K562 (cell line): ENCODE data around the gene TOM1L1. TPM values are rescaled to one million over a fixed set of nuclear protein-coding genes. Genes with fewer than 3 reads are reported as not detected.

Source experiments
- ATAC-seq: fragments of 200-7000 bp; cut with Tn5 transposase; 3 replicates; pipeline ENCODE4 v1.9.1; 2020; ENCODE audit warnings: moderate library complexity
- BruUV-seq: library from RNA; stranded (reverse); fragments of 400-500 nt; replicated peaks from 2 replicates; lab custom pipeline; 2021; lab: Mats Ljungman, UMichigan
- CTCF ChIA-PET: fragments of 300-600 bp; formaldehyde crosslinking; extraction: SDS; loops from one replicate; lab custom pipeline; 2021; ENCODE audit warnings: low intra/inter-chr PET ratio; lab: Yijun Ruan, JAX
- POLR2A ChIA-PET: fragments of 300-600, 350-650 bp; sonication (Branson Sonifier 250); formaldehyde crosslinking; extraction: SDS; loops from one replicate; lab custom pipeline; 2021; ENCODE audit warnings: antibody characterized with exemption, inconsistent platforms; lab: Yijun Ruan, JAX
- DNase-seq, 4 experiments: peaks; one replicate each; pipeline versions ENCODE4 v3.0.0 to v3.0.0-alpha.2; 2011 to 2018; ENCODE audit warnings: low spot score in 3 of 4, mixed read lengths in 3 of 4; ENCODE audit errors: extremely low read depth in 1 of 4
- FAIRE-seq: peaks from 2 replicates; lab custom pipeline; 2011; peaks lifted over from hg19 to GRCh38; lab: Jason Lieb, UNC
- H2AFZ ChIP-seq: 2 replicates; pipeline ENCODE4 v1.6.0; 2011; ENCODE audit warnings: low read depth, low read length, control low read depth, inconsistent platforms
- H3K27ac ChIP-seq: fragments of 200-600 bp; 3 replicates; pipeline ENCODE4 v1.8.0; 2011; ENCODE audit warnings: low read depth, mild to moderate bottlenecking, control low read depth, inconsistent platforms, low read length, moderate library complexity, mixed read lengths; ENCODE audit errors: extremely low read depth
- H3K27me3 ChIP-seq, 2 experiments: fragments of 300-600 bp in 1 of 2; 2 replicates in 1 of 2; 3 replicates in 1 of 2; pipeline versions ENCODE4 v1.6.0 to v1.8.0; 2011; ENCODE audit warnings: inconsistent platforms in 2 of 2, low read length in 2 of 2, mild to moderate bottlenecking in 1 of 2, mixed read lengths in 1 of 2, moderate library complexity in 1 of 2; ENCODE audit not compliant: control insufficient read depth in 2 of 2, insufficient read depth in 2 of 2
- H3K36me3 ChIP-seq: fragments of 300-600 bp; 3 replicates; pipeline ENCODE4 v1.8.0; 2011; ENCODE audit warnings: mild to moderate bottlenecking, low read length, inconsistent platforms; ENCODE audit not compliant: control insufficient read depth, insufficient read depth
- H3K4me1 ChIP-seq, 2 experiments: fragments of 200-600 bp in 1 of 2; replicated peaks in 1 of 2; 2 replicates in 1 of 2; 3 replicates in 1 of 2; pipeline versions ENCODE4 v1.5.1 to v1.8.0; 2011; ENCODE audit warnings: inconsistent platforms in 2 of 2, low read length in 2 of 2, mild to moderate bottlenecking in 1 of 2, mixed read lengths in 1 of 2, moderate library complexity in 1 of 2; ENCODE audit not compliant: control insufficient read depth in 2 of 2, insufficient read depth in 2 of 2
- H3K4me2 ChIP-seq: 2 replicates; pipeline ENCODE4 v1.6.1; 2011; ENCODE audit warnings: low read length, control low read depth, inconsistent platforms, mixed read lengths; ENCODE audit not compliant: insufficient read depth
- H3K4me3 ChIP-seq: fragments of 200-600 bp; sonication (generic), shearing (Covaris generic); 2 replicates; pipeline ENCODE4 v1.5.1; 2016; ENCODE audit warnings: control low read depth, inconsistent platforms
- H3K79me2 ChIP-seq: fragments of 200-600 bp; 3 replicates; pipeline ENCODE4 v1.8.0; 2011; ENCODE audit warnings: low read length, inconsistent platforms; ENCODE audit not compliant: control insufficient read depth, insufficient read depth
- H3K9ac ChIP-seq, 2 experiments: 2 replicates each; pipeline versions ENCODE4 v1.6.0 to v1.6.1; 2011; ENCODE audit warnings: low read depth in 2 of 2, low read length in 2 of 2, control low read depth in 1 of 2, inconsistent platforms in 1 of 2, mild to moderate bottlenecking in 1 of 2, mixed read lengths in 1 of 2; ENCODE audit not compliant: insufficient read depth in 1 of 2
- H3K9me1 ChIP-seq: one replicate; pipeline ENCODE4 v1.6.0; 2011; ENCODE audit warnings: inconsistent platforms, mild to moderate bottlenecking, low read length, moderate library complexity; ENCODE audit not compliant: control insufficient read depth, insufficient read depth
- H3K9me3 ChIP-seq: replicated peaks from 2 replicates; pipeline ENCODE4 v1.5.1; 2011; ENCODE audit warnings: low read depth, low read length, inconsistent platforms; ENCODE audit not compliant: control insufficient read depth, insufficient read depth
- H4K20me1 ChIP-seq: replicated peaks from 2 replicates; pipeline ENCODE4 v1.6.1; 2011; ENCODE audit warnings: low read length, inconsistent platforms, mixed read lengths; ENCODE audit not compliant: control insufficient read depth, insufficient read depth
- ARID2 ChIP-seq: fragments of 450-650 bp; IDR thresholded peaks from 2 replicates; pipeline ENCODE4 v1.6.1; 2017; ENCODE audit warnings: antibody characterized with exemption, mild to moderate bottlenecking
- C11orf30 ChIP-seq: fragments of 450-650 bp; IDR thresholded peaks from 2 replicates; pipeline ENCODE4 v1.6.1; 2016; ENCODE audit warnings: low read depth, mild to moderate bottlenecking
- CTBP1 ChIP-seq: fragments of 450-650 bp; IDR thresholded peaks from 2 replicates; pipeline ENCODE4 v1.6.1; 2016; ENCODE audit warnings: borderline replicate concordance
- LEF1 ChIP-seq: fragments of 450-650 bp; IDR thresholded peaks from 2 replicates; pipeline ENCODE4 v1.6.1; 2016; ENCODE audit warnings: mild to moderate bottlenecking
- MAFF ChIP-seq: IDR thresholded peaks from 2 replicates; pipeline ENCODE4 v1.6.1; 2012; ENCODE audit warnings: low read length, improper control_type of control experiment
- MAFG ChIP-seq: fragments of 450-650 bp; conservative IDR thresholded peaks from 2 replicates; pipeline ENCODE4 v1.6.1; 2016; ENCODE audit warnings: missing genetic modification characterization, missing compliant biosample characterization
- MAFK ChIP-seq: IDR thresholded peaks from 2 replicates; pipeline ENCODE4 v1.6.1; 2011; ENCODE audit warnings: low read length, improper control_type of control experiment
- NCOA6 ChIP-seq: fragments of 450-650 bp; IDR thresholded peaks from 2 replicates; pipeline ENCODE4 v1.6.1; 2017; ENCODE audit warnings: mild to moderate bottlenecking
- NFE2 ChIP-seq: IDR thresholded peaks from 2 replicates; pipeline ENCODE4 v1.6.1; 2014; ENCODE audit warnings: antibody characterized with exemption, low read depth
- WHSC1 ChIP-seq: IDR thresholded peaks from one replicate; pipeline ENCODE4 v1.6.1; 2012; ENCODE audit warnings: low read length, control low read depth, inconsistent platforms
- ZNF224 ChIP-seq: sonication (generic); formaldehyde crosslinking; IDR thresholded peaks from 2 replicates; pipeline ENCODE4 v1.8.0; 2022; ENCODE audit warnings: mild to moderate bottlenecking, missing genetic modification reagents
- ZNF316 ChIP-seq: fragments of 450-650 bp; IDR thresholded peaks from 2 replicates; pipeline ENCODE4 v1.6.1; 2016
- WGBS: fragments of 100-300 bp; shearing (Covaris generic); methylation state at CpG from one replicate; pipeline ENCODE4 v1.1.6; 2016; ENCODE audit warnings: low coverage, mixed read lengths; ENCODE audit not compliant: insufficient coverage; ENCODE audit errors: missing lambda C conversion rate; 5-methylcytosine and 5-hydroxymethylcytosine counted together
- in situ Hi-C: fragments of 300-500 bp; cut with MboI; formaldehyde crosslinking; loops from 4 replicates; pipeline ENCODE4 v1.15.0; 2018; ENCODE audit warnings: inconsistent platforms, mixed read lengths
- intact Hi-C: fragments of 100-400 bp; cut with micrococcal nuclease; formaldehyde crosslinking; loops from 2 replicates; pipeline ENCODE4 v1.14.2; 2022
- polyA plus RNA-seq, 8 experiments: library from polyadenylated mRNA; depleted of rRNA in 4 of 8; stranded (reverse) in 5 of 8; unstranded in 3 of 8; fragments of >200 nt; fragmentation: Nextera tagmentation in 2 of 8; fragmentation: Illumina TruSeq in 1 of 8; extraction: Ambion mirVana in 2 of 8; extraction: Trizol in 1 of 8; gene quantifications; 2 replicates each; pipeline versions ENCODE4 v1.2.1 to v1.2.3, GENCODE V29; 2011 to 2014; ENCODE audit warnings: inconsistent platforms in 1 of 8, missing spikeins in 1 of 8
- total RNA-seq, 7 experiments: library from RNA; depleted of rRNA in 6 of 7; stranded (reverse); fragments of >200 nt in 6 of 7; fragmentation: Illumina TruSeq in 2 of 7; extraction: Trizol in 2 of 7; gene quantifications; 2 replicates each; pipeline versions ENCODE4 v1.2.1 to v1.2.3, GENCODE V29; 2011 to 2021; ENCODE audit warnings: low replicate concordance in 1 of 7
- TF ChIP-seq, protein P1 (sequence below), 2 experiments: IDR thresholded peaks in 1 of 2; conservative IDR thresholded peaks in 1 of 2; 2 replicates each; pipeline ENCODE4 v1.6.1; 2016; ENCODE audit warnings: low read depth in 2 of 2, mild to moderate bottlenecking in 1 of 2, missing compliant biosample characterization in 1 of 2, missing genetic modification characterization in 1 of 2, moderate library complexity in 1 of 2
- TF ChIP-seq, protein P2 (sequence below): sonication (generic); formaldehyde crosslinking; IDR thresholded peaks from 2 replicates; pipeline ENCODE4 v1.8.1; 2023; ENCODE audit warnings: missing genetic modification reagents, mild to moderate bottlenecking, borderline replicate concordance
- TF ChIP-seq, protein P3 (sequence below): fragments of 250-450 bp; sonication (Bioruptor Pico); IDR thresholded peaks from 2 replicates; pipeline ENCODE4 v1.8.0; 2022; ENCODE audit warnings: inconsistent platforms

The TOM1L1 gene
- total and polyA plus RNA-seq, 9 of the 15 experiments (the other 6 are each of a cell fraction or from before 2014, with no cell fraction given), result 21.3 to 74.3 (median 31.0) TPM

DNA sequence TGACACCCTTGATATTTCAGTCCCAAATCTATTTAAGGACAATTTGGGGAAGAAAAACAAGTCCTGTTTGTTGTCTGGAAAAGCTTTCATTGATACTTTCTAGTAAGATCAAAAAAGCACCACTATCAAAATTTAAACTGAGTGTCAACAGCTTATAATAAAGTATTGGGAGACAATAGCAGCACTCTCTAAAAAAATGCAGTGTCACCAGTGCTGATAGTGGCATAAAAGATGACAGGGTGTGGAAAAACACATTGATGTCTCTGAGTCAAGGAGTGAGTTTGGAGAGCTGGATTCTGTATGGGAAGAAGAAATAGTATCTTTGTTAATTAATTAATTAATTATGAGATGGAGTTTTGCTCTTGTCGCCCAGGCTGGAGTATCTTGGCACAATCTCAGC, 8.3 kb upstream of the TOM1L1 start:
- intact Hi-C loops, result loop anchor here (5.0 kb wide), 1 partner anchor 135 kb away; no protein-coding TSS in a partner anchor
- TF ChIP-seq, protein P1, sequence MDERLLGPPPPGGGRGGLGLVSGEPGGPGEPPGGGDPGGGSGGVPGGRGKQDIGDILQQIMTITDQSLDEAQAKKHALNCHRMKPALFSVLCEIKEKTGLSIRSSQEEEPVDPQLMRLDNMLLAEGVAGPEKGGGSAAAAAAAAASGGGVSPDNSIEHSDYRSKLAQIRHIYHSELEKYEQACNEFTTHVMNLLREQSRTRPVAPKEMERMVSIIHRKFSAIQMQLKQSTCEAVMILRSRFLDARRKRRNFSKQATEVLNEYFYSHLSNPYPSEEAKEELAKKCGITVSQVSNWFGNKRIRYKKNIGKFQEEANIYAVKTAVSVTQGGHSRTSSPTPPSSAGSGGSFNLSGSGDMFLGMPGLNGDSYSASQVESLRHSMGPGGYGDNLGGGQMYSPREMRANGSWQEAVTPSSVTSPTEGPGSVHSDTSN (CRISPR knock-in tag; IDR thresholded peaks at IDR 0.05; ENCODE audit: low read depth), result no peak
- TF ChIP-seq, protein P1 (tag; conservative IDR thresholded peaks at IDR 0.05; ENCODE audit: low read depth), result 0 out of 2 replicates have a peak, but pooled peaks have one; percentile 15
- TF ChIP-seq LEF1, result no peak
- TF ChIP-seq, protein P2, sequence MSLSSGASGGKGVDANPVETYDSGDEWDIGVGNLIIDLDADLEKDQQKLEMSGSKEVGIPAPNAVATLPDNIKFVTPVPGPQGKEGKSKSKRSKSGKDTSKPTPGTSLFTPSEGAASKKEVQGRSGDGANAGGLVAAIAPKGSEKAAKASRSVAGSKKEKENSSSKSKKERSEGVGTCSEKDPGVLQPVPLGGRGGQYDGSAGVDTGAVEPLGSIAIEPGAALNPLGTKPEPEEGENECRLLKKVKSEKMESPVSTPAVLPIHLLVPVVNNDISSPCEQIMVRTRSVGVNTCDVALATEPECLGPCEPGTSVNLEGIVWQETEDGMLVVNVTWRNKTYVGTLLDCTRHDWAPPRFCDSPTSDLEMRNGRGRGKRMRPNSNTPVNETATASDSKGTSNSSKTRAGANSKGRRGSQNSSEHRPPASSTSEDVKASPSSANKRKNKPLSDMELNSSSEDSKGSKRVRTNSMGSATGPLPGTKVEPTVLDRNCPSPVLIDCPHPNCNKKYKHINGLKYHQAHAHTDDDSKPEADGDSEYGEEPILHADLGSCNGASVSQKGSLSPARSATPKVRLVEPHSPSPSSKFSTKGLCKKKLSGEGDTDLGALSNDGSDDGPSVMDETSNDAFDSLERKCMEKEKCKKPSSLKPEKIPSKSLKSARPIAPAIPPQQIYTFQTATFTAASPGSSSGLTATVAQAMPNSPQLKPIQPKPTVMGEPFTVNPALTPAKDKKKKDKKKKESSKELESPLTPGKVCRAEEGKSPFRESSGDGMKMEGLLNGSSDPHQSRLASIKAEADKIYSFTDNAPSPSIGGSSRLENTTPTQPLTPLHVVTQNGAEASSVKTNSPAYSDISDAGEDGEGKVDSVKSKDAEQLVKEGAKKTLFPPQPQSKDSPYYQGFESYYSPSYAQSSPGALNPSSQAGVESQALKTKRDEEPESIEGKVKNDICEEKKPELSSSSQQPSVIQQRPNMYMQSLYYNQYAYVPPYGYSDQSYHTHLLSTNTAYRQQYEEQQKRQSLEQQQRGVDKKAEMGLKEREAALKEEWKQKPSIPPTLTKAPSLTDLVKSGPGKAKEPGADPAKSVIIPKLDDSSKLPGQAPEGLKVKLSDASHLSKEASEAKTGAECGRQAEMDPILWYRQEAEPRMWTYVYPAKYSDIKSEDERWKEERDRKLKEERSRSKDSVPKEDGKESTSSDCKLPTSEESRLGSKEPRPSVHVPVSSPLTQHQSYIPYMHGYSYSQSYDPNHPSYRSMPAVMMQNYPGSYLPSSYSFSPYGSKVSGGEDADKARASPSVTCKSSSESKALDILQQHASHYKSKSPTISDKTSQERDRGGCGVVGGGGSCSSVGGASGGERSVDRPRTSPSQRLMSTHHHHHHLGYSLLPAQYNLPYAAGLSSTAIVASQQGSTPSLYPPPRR (CRISPR knock-in tag), result no peak
- no peak for TF ChIP-seq CTBP1
- peak; percentile 34; the same call in 1 of the 2 replicates for TF ChIP-seq MAFF
- TF ChIP-seq ZNF316, result peak; percentile 76
- TF ChIP-seq C11orf30, result peak; percentile 67; the same call in 1 of the 2 replicates
- no peak for TF ChIP-seq ARID2
- TF ChIP-seq MAFK, result peak; percentile 41; the same call in 1 of the 2 replicates
- TF ChIP-seq ZNF224, result no peak
- no peak for TF ChIP-seq NCOA6
- TF ChIP-seq WHSC1, result no peak
- TF ChIP-seq NFE2, result peak; percentile 63
- peak; percentile 81 for TF ChIP-seq MAFG
- TF ChIP-seq, protein P3, sequence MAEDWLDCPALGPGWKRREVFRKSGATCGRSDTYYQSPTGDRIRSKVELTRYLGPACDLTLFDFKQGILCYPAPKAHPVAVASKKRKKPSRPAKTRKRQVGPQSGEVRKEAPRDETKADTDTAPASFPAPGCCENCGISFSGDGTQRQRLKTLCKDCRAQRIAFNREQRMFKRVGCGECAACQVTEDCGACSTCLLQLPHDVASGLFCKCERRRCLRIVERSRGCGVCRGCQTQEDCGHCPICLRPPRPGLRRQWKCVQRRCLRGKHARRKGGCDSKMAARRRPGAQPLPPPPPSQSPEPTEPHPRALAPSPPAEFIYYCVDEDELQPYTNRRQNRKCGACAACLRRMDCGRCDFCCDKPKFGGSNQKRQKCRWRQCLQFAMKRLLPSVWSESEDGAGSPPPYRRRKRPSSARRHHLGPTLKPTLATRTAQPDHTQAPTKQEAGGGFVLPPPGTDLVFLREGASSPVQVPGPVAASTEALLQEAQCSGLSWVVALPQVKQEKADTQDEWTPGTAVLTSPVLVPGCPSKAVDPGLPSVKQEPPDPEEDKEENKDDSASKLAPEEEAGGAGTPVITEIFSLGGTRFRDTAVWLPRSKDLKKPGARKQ (CRISPR knock-in tag), result no peak

More for the DNA sequence above, 8.3 kb upstream of the TOM1L1 start:
- no peak for DNase-seq
- no peak overlapping the region for H3K4me3 ChIP-seq
- no peaks in the 10 kb centered on the region for H3K9me3 ChIP-seq
- in situ Hi-C loops, result no loop called here
- no peaks in the 10 kb centered on the region for H3K79me2 ChIP-seq
- BruUV-seq, result no TSS peak
- no peak overlapping the region for H2AFZ ChIP-seq
- ChIA-PET CTCF (no interaction called here), POLR2A (interaction anchor here (0.9 kb wide), 1 partner anchor 10 kb away, joined by 3 read pairs; no protein-coding TSS in a partner anchor)
- no peaks in the 10 kb centered on the region for H3K9me1 ChIP-seq
- H3K27me3 ChIP-seq, result no peaks in the 10 kb centered on the region
- no peak overlapping the region for H3K4me2 ChIP-seq
- no peaks in the 10 kb centered on the region; a peak in 3 of 5 replicates for H3K4me1 ChIP-seq
- ATAC-seq, result no peak
- no peak overlapping the region for H3K27ac ChIP-seq
- no peak overlapping the region for H3K9ac ChIP-seq
- FAIRE-seq, result no peak
- H4K20me1 ChIP-seq, result no peaks in the 10 kb centered on the region
- no peaks in the 10 kb centered on the region for H3K36me3 ChIP-seq
- WGBS, result 73% methylated on average over 1 of the region's 1 CpG
